Cardiac fibroblast (primary cell): Measurements from ENCODE around the gene IRF2BP2.

ENCODE experiments used
- DNase-seq, 2 donors: peaks; one replicate each; pipeline versions ENCODE4 v3.0.0 to v3.0.0-alpha.2; 2010; ENCODE audit warnings: low read depth in 2 of 2
- H3K4me3 ChIP-seq, 2 donors: replicated peaks in 1 of 2; 1 replicate in 1 of 2; 2 replicates in 1 of 2; pipeline ENCODE4 v1.5.1; 2011; ENCODE audit warnings: low read depth in 2 of 2, low read length in 2 of 2, mild to moderate bottlenecking in 2 of 2, moderate library complexity in 1 of 2
- TF ChIP-seq, protein P1 (sequence below): IDR thresholded peaks from one replicate; pipeline ENCODE4 v1.5.1; 2011; ENCODE audit warnings: low read depth, mild to moderate bottlenecking, low read length, inconsistent platforms

Gene IRF2BP2

DNA sequence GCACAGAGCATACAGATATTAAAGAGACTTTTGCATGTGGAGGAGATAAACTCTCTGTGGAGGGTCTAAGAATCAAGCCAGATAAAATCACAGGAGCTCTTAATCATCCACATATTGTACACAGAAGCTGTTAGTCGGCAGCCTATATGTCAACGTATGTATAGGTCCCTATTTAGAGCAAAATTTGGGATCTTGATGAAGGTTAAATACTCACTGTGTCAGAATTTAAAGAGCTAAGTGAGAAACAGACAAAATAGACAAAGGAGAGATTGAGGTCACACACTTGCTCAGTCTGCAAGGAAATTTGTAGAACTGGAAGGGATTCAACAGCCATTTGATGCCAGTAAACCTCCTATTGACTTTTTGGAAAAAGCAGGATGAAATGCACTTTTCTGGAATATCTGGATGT, 4.1 kb upstream of the IRF2BP2 start:
- H3K4me3 ChIP-seq, result no peak overlapping the region
- TF ChIP-seq, protein P1, sequence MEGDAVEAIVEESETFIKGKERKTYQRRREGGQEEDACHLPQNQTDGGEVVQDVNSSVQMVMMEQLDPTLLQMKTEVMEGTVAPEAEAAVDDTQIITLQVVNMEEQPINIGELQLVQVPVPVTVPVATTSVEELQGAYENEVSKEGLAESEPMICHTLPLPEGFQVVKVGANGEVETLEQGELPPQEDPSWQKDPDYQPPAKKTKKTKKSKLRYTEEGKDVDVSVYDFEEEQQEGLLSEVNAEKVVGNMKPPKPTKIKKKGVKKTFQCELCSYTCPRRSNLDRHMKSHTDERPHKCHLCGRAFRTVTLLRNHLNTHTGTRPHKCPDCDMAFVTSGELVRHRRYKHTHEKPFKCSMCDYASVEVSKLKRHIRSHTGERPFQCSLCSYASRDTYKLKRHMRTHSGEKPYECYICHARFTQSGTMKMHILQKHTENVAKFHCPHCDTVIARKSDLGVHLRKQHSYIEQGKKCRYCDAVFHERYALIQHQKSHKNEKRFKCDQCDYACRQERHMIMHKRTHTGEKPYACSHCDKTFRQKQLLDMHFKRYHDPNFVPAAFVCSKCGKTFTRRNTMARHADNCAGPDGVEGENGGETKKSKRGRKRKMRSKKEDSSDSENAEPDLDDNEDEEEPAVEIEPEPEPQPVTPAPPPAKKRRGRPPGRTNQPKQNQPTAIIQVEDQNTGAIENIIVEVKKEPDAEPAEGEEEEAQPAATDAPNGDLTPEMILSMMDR, result no peak
- DNase-seq, result peak; percentile 32 to 73

DNA sequence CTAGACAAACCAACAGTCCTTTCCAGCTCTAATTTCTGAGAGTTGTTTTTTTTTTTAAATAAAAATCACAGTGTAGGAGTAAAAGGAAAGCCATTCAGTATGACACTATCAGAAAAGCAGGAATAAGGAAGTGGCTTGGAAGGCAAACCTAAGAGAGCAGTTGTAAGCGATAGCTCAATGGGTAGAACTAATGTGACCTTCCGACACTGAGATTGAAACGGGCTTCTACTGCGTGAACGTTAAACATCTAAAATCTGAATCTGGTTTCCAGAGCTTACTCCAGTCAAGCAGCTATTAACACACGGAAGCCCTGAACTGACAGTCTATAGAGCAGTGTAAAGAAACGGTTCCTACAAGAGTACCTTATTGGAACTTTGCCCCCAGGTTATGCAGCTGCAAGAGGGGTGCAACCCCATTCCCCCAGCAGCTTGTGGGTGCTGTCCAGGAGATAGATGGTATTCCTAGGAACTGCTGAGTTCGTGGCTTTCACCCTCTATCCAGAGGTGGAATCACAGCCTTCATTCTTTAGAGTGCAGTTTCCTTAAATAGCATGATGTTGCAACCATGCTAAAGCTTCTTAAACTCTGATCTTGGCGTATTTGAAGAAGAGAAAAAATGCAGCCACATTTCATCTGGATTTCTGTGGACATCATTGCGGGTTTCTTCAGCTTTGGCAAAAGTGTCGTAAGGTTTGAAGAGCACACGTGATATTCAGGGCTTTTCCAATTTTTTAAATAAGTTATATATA, 3.3 kb upstream of the IRF2BP2 start:
- TF ChIP-seq, protein P1, result no peak
- H3K4me3 ChIP-seq, result peak overlapping the region in 1 of 2 donors; percentile 30
- peak; percentile 92 to 94 for DNase-seq

DNA sequence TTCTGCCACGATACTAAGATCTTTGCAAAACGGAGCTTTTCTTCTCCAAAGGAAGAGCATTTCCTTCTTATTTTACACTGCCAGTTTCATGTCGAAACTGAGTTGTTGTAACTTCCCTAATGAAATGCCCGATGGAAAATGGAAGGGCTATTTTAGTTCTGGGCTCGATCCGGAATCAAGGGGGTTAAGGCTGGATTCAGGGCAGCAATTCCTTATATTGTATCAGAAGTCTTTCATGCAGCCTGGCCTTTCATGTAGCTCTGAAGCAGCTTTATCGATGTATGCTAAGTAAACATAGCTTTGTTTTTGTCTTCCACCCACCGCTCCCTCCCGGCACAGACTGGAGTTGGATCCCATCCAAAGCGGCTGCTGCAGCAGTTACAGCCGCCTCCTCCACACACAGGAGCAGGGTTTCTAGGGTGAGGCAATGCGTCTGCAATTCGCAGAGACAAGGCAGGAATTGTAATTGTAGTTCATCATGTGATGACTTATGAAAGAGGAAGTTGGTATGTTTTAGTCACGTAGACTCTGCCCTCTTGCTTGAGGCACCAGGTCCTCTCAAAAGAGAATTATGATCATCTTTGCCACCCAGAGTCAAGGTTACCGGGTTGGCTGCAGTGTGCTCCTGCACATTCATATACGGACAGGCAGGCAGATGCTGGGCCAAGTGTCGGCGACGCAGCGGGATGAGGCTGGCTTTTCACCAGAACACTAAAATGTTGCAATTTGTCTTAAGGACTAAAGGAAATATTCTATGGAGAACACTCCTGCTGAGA, 2.6 kb upstream of the IRF2BP2 start:
- TF ChIP-seq, protein P1, result no peak
- peak overlapping the region in 1 of 2 donors; percentile 30 for H3K4me3 ChIP-seq
- peak; percentile 99 for DNase-seq

DNA sequence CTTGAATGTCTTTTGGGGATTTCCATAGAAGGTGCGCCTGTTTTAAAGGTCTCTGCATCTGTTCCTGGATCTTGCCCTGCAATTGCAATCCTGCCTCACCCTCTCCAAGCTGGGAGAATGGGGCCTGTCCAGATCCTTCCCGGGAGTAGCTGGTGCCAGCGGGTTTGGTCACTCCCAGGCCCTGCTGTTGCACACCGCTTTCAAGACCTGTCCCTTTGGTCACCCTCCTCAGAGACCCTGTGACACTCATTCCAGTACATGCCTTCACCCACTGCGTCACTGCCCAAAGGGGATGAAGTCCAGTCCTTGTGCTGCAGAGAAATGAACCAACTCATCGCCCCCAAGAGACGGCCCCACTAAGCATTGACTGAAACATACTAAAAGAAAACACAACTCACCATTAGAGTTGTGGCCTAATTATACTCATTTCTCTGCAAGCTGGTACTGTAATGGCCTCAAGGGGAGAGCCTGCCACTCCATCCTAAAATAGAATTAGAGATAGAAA, 1.9 kb upstream of the IRF2BP2 start:
- peak; percentile 50 to 54 for DNase-seq
- TF ChIP-seq, protein P1, result no peak
- no peak overlapping the region for H3K4me3 ChIP-seq

DNA sequence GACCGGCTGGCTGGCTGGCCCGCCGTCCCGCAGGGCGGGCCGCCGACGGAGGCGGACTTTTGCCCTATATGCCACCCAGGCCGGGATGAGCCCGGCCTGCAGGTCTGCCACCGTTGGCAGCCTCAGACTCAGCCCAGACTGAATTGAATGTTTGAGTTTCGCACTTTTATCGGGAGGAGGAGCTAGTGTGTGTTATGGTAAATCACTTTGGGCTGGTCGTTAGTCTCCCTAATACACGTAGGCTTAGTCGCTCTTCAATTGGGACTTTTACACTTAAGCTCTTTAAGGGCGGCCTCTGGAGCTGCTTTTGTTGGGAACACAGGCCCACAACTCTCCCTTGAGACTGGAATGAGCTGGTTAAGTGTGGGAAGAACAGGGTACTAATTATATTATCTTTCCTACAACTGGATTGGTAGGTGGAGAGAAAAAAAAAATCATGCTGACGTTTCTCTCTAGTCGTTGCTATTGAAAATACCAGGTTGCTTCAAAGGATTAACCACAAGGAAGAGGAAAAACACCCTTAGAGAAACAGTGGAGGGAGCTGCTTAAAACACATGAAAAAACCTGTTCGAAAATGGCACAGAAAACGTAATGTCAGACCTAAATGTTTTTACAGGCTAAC, 1.4 kb upstream of the IRF2BP2 start:
- TF ChIP-seq, protein P1, result no peak
- DNase-seq, result peak; percentile 91 to 94
- peak overlapping the region in 1 of 2 donors; percentile 19 for H3K4me3 ChIP-seq

DNA sequence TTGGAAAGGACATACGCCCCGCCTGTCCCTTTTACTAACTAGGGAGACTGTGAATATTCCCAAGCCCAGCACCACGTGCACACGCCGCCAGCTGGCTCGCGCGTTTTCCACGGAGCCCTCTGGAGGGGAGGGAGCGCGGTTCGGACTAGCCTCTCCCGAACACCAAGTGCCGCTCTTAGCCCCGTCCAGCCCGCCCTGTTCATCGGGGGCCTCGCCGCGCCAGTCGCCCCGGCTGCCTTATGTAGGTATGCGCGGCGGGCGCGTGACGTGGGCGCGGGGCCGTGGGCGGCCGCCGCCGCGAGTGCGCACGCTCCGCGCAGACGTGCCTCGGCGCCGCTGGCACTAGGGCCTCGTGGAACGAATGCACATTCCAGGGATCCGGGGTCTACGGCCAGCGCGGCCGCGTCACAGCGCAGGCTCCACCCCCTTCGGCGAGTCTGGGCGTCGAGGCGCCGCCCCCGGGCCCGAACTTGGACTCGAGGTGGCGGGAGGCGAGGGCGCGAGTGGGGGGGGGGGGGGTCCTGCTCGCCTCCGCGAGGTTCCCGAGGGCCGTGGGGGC, 767 bp upstream of the IRF2BP2 start:
- TF ChIP-seq, protein P1, result no peak
- peak overlapping the region; percentile 35 to 55 for H3K4me3 ChIP-seq
- peak; percentile 93 to 98 for DNase-seq
